HUDEP-2 (cell line): ENCODE measurements around the gene HSF2.

ENCODE experiments used
- DNase-seq, 76 experiments: peaks; one replicate each; lab custom pipeline; 2025; ENCODE audit not compliant: unreplicated experiment in 76 of 76; lab: John Stamatoyannopoulos, UW

HSF2 gene

GRCh38 chr6:122394016-122394415 lies 5.4 kb upstream of the HSF2 start:
- no peak for DNase-seq

GRCh38 chr6:122399055-122399347 lies 451 bp upstream of the HSF2 start:
- peak in 1 of 76 experiments; percentile 60 for DNase-seq

GRCh38 chr6:122400121-122400450 lies 634 bp downstream of the HSF2 start:
- peak in 13 of 76 experiments; percentile 1 to 52 (median 20) for DNase-seq

- peak in 2 of 76 experiments; percentile 6 to 10 for DNase-seq
These were observed 1.1 kb downstream of the HSF2 start for GRCh38 chr6:122400462-122401089.

DNA sequence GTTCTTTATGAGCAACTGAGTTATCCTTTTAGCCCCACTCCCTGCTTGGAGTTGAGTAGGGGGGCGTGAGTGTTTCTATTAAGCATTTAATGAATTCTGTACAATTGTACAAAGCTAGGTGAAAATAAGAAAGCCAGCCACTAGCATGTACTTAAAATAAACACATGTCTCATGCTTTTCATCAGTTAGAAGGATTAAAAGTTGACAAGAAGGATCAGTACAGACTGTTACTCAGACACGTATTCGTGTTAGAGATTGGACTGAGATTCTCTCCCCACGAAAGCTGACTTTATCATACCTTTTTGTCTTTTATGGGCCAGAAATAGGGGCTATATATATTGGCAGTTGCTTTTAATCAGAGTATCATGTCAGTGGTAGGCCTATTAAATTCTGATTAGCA lies 1.7 kb downstream of the HSF2 start:
- no peak for DNase-seq

DNA sequence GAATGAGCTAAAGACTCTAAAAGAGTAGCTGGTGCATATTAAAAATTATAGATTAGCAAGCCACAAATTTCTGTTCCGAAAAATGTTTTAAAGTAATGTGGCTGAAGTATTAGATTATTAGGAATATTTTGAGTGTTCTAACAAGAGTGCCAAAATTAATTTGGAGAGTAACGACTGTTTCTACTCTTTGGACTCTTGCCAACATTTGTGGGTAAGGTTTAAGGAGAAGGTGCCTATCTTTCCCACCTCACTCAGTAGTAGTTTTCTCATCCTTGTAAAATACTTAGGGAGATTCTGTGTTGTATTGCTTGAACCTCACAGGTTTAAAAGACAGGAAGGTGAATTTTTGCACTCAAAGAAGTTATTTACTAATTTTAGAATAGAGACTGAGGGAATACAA lies 5.0 kb downstream of the HSF2 start:
- peak in 5 of 76 experiments; percentile 7 to 35 (median 20) for DNase-seq

- peak in 3 of 76 experiments; percentile 8 to 25 (median 19) for DNase-seq
These were observed 6.0 kb downstream of the HSF2 start for GRCh38 chr6:122405417-122405816.

DNA sequence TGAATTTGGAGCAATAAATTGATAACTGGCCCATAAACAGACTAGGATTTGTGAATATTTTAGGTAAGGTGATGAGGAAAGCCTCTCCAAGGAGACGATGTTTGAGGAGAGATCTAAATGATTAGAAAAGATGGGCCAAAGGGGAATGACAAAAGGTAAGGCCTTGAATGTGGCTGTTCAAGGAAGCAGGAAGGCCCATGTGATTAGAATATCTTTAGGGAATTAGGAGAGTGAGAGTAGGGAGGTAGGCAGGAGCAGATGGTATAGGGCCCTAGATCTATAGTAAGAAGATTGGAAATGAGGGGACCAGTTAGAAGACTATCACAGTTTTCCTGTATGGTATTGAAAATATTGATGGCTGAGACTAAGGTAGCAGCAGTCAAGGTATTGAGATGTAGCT lies 6.7 kb downstream of the HSF2 start:
- no peak for DNase-seq

DNA sequence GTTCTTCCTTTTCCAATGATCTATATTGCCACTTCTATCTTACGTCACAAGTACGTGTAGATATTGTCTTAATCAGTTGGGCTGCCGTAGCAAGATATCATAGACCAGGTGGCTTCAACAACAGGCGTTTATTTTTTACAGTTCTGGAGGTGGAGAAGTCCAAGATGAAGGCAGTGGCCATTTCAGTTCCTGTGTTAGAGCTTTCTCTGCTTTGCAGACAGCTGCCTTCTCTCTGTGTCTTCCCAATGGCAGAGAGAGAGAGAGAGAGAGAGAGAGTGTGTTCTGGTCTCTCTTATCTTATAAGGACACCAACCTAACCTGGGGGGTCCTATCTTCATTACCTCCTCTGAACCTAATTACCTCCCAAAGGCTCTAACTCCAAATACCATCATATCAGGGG lies 8.3 kb downstream of the HSF2 start:
- DNase-seq: no peak

- DNase-seq: no peak
These were observed 8.8 kb downstream of the HSF2 start for GRCh38 chr6:122408240-122408639.

DNA sequence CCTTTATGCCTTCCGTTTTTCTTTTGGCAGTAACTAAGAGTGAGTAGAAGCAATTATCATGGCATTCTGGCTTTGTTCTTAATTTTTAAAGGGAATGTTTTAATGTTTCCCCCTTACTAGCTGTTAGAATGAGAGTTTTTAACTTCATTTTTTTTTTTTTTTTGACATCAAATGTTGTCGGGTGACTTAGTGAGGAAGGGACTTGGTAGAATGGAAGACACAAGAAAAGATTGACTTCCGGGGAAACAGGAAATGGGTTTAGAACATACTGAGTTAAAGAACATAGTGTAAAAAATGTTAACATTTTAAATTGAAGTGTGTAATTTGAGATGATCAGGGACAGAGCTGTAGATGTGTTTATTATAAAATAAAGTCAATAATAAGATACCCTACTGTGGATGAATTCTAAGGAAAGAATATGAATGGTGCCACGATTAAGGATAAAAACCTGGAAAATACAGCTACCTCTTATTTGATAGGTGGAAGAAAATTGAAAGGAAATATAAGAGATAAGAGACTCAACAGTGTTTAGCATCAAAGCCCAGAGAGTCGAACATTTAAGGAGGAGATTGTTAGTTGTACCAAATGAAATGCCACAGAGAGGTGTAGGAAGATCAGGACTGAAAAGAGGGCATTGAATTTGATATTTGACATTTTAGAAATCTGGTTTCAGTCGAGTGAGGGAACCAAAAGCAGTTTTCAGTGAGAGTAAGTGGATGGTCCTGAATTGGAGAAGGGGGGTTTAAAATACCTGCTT lies 9.4 kb downstream of the HSF2 start:
- no peak for DNase-seq

DNA sequence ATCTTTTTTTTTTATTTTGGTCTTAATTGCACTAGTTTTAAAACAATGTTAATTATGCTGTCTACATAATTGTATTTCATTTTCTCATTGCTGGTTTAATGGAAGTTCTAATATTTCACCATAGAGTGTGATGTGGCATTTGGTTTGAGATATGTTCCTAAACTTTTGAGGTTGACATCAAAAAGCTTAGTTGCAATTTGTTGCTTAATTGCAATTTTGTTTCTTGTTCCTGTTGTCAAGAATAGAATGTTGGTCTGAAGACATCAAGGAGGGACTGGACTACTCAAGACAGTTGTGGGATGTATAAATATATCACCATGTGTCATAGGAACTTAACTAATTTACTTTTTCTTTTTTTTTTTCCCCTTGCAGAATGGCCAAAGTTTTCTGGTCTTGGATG lies 12.5 kb downstream of the HSF2 start:
- no peak for DNase-seq

DNA sequence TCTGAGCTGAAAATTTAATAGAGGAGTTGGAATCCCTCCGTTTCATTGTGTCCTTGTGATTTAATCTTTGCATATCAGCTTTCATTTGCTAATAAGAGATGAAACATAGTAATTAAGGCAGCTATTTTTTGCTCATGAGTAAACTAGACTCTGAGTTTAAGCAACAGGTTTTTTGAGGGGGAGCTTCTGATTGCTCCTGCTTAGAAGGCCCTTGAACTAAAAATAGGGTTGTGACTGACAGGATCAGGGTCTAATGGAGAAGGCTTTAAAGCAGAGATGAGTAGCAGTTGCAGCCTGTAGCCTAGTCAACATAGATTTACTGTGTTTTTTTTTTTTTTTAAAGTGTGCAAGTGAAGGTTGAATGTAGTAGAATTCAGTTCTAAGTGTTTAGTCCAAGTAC lies 17.4 kb downstream of the HSF2 start:
- DNase-seq: no peak

DNA sequence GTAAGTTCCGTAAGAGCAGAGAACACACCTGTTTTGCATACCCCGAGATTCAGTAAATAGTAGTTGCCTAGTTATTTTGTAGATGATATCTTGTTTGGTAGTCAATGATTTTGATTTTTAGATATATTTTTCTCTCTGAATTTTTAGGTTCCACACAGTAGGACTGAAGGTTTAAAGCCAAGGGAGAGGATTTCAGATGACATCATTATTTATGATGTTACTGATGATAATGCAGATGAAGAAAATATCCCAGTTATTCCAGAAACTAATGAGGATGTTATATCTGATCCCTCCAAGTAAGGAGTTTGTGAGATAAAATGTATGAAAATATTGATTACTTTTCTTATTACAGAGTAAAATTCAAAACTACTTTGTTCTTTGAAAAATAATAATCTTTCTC lies 22.6 kb downstream of the HSF2 start:
- no peak for DNase-seq

DNA sequence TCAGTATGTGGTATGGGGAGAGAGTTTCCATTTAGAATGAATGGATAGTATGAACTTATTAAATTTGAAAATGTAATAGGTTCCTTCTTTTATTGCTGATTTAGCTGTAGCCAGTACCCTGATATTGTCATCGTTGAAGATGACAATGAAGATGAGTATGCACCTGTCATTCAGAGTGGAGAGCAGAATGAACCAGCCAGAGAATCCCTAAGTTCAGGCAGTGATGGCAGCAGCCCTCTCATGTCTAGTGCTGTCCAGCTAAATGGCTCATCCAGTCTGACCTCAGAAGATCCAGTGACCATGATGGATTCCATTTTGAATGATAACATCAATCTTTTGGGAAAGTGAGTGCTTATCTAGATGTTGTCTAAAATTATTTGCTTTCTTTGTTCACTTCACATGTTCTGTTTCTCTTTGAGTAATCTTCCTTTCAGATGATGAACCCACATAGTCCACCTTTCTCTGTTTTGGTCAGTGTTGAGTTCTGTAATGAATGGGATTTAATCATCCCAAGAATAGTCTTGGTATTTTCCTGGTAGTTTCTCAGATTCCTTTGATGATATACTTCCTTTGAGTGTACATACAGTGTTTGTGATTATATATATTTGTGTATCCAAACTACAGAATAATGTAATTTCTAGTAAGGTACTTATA lies 23.3 kb downstream of the HSF2 start:
- DNase-seq: no peak

- DNase-seq: no peak
These were observed 24.3 kb downstream of the HSF2 start for GRCh38 chr6:122423734-122424133.

DNA sequence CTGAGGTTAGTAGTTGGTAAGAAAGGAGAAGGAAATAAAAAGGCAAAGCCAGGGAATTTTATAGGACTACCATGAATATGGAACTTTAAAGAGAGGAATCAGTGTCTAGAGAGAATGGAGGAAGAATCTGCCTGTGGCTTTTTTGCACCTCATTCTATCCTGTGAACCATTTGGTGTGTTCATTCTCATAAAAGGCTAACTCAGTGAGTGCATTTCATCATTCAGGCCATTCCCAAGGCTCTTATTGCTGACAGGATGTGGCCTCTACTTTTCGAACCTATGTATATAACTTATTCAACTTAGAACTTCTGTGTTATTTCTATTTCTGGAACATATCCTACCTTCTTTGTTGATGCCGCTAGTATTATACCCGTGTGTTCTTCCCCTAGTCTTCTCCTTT lies 27.1 kb downstream of the HSF2 start:
- no peak for DNase-seq

- no peak for DNase-seq
These were observed 29.3 kb downstream of the HSF2 start for GRCh38 chr6:122428781-122429180.

DNA sequence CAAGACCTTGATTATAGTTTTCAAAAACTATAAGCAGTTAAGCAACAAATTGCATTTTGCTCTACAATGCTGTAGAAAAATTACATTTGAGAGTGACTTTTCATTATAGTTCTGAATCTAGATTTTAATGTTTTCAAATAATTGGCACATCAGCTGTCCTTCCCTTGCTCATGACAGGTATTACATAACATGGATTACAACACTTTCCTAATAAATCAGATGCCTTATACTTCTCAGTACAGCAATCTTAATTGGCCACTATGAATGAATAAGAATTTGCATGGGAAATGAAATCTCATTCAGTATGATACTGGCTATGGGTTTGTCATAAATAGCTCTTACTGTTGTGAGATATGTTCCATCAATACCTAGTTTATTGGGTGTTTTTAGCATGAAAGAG lies 29.9 kb downstream of the HSF2 start:
- DNase-seq: no peak

DNA sequence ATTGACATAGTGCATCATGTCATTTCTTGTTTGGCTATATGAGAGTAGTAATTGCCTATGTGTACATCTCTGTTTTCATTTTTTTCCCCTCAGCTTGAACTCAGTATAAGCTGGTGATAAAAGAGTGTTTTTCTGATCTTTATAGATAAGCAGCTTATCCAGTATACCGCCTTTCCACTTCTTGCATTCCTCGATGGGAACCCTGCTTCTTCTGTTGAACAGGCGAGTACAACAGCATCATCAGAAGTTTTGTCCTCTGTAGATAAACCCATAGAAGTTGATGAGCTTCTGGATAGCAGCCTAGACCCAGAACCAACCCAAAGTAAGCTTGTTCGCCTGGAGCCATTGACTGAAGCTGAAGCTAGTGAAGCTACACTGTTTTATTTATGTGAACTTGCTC lies 32.3 kb downstream of the HSF2 start:
- DNase-seq: peak in 57 of 76 experiments; percentile 3 to 84 (median 50)

GRCh38 chr6:122432816-122433215 lies 33.4 kb downstream of the HSF2 start:
- DNase-seq: no peak

- DNase-seq: no peak
These were observed 39.5 kb downstream of the HSF2 start for GRCh38 chr6:122438975-122439374.
